Activated naive CD4-positive, alpha-beta T cell treated with anti-CD3 and anti-CD28 coated beads, Interleukin-2, amount 50 U/mL, for 24 hours (primary cell): ENCODE results near the gene NKPD1.

Source experiments
- H3K27ac Mint-ChIP-seq: one replicate; pipeline ENCODE4 v1.8.0; 2021; ENCODE audit warnings: mild to moderate bottlenecking, mixed read lengths
- H3K27me3 Mint-ChIP-seq: one replicate; pipeline ENCODE4 v1.8.0; 2021; ENCODE audit warnings: mixed read lengths
- H3K36me3 Mint-ChIP-seq: one replicate; pipeline ENCODE4 v1.8.0; 2021; ENCODE audit warnings: mixed read lengths
- H3K4me1 Mint-ChIP-seq: one replicate; pipeline ENCODE4 v1.8.0; 2021; ENCODE audit warnings: mixed read lengths
- H3K4me3 Mint-ChIP-seq: one replicate; pipeline ENCODE4 v1.8.0; 2021; ENCODE audit warnings: mild to moderate bottlenecking, mixed read lengths
- H3K9me3 Mint-ChIP-seq: one replicate; pipeline ENCODE4 v1.8.0; 2021; ENCODE audit warnings: mixed read lengths

Gene NKPD1

GRCh38 chr19:45160870-45161737, at the start of gene NKPD1:
NKPD1 (minus strand) TSS chr19:45160982; CDS start chr19:45160150, 832 bp downstream.
- H3K4me3 Mint-ChIP-seq, result no peak within 1 kb of the TSS
- H3K4me1 Mint-ChIP-seq, result peaks cover 25% of the 10 kb centered on the region
- no peaks in the 10 kb centered on the region for H3K36me3 Mint-ChIP-seq
- H3K9me3 Mint-ChIP-seq, result no peaks in the 10 kb centered on the region
- H3K27ac Mint-ChIP-seq, result no peak within 1 kb of the TSS
- H3K27me3 Mint-ChIP-seq, result peaks cover 4% of the 10 kb centered on the region

GRCh38 chr19:45206328-45206727, 45.5 kb upstream of the NKPD1 start:
- H3K4me1 Mint-ChIP-seq, result no peaks in the 10 kb centered on the region
- no peaks in the 10 kb centered on the region for H3K27me3 Mint-ChIP-seq
- H3K36me3 Mint-ChIP-seq, result peaks cover 2% of the 10 kb centered on the region
- no peak overlapping the region for H3K27ac Mint-ChIP-seq
- H3K4me3 Mint-ChIP-seq, result no peak overlapping the region
- no peaks in the 10 kb centered on the region for H3K9me3 Mint-ChIP-seq

GRCh38 chr19:45205810-45206209, 45.0 kb upstream of the NKPD1 start:
- H3K4me3 Mint-ChIP-seq, result no peak overlapping the region

GRCh38 chr19:45202637-45203036, 41.9 kb upstream of the NKPD1 start:
- Mint-ChIP-seq H3K27ac (peak overlapping the region; percentile 32), H3K27me3 (no peaks in the 10 kb centered on the region), H3K4me3 (no peak overlapping the region), H3K36me3 (peaks cover 2% of the 10 kb centered on the region), H3K9me3 (no peaks in the 10 kb centered on the region), H3K4me1 (no peaks in the 10 kb centered on the region)

More at GRCh38 chr19:45205810-45206209, 45.0 kb upstream of the NKPD1 start:
- no peaks in the 10 kb centered on the region for H3K27me3 Mint-ChIP-seq
- H3K9me3 Mint-ChIP-seq, result no peaks in the 10 kb centered on the region
- H3K4me1 Mint-ChIP-seq, result no peaks in the 10 kb centered on the region
- peaks cover 2% of the 10 kb centered on the region for H3K36me3 Mint-ChIP-seq
- no peak overlapping the region for H3K27ac Mint-ChIP-seq

GRCh38 chr19:45200568-45200967, 39.8 kb upstream of the NKPD1 start:
- no peak overlapping the region for H3K27ac Mint-ChIP-seq
- H3K4me3 Mint-ChIP-seq, result no peak overlapping the region
- H3K4me1 Mint-ChIP-seq, result no peaks in the 10 kb centered on the region
- no peaks in the 10 kb centered on the region for H3K9me3 Mint-ChIP-seq
- no peaks in the 10 kb centered on the region for H3K27me3 Mint-ChIP-seq
- H3K36me3 Mint-ChIP-seq, result peaks cover 4% of the 10 kb centered on the region

GRCh38 chr19:45195764-45196163, 35.0 kb upstream of the NKPD1 start:
- Mint-ChIP-seq H3K27ac (no peak overlapping the region), H3K36me3 (peaks cover 1% of the 10 kb centered on the region), H3K4me3 (no peak overlapping the region), H3K9me3 (no peaks in the 10 kb centered on the region), H3K4me1 (no peaks in the 10 kb centered on the region), H3K27me3 (no peaks in the 10 kb centered on the region)

- Mint-ChIP-seq H3K4me3 (no peak overlapping the region), H3K9me3 (no peaks in the 10 kb centered on the region), H3K27ac (no peak overlapping the region), H3K36me3 (peaks cover 6% of the 10 kb centered on the region), H3K27me3 (no peaks in the 10 kb centered on the region), H3K4me1 (peaks cover 8% of the 10 kb centered on the region)
Measured at GRCh38 chr19:45191375-45191774, 30.6 kb upstream of the NKPD1 start.

GRCh38 chr19:45189971-45190370, 29.2 kb upstream of the NKPD1 start:
- H3K27me3 Mint-ChIP-seq, result no peaks in the 10 kb centered on the region
- H3K36me3 Mint-ChIP-seq, result peaks cover 4% of the 10 kb centered on the region

GRCh38 chr19:45187421-45188100, 26.8 kb upstream of the NKPD1 start:
- Mint-ChIP-seq H3K4me3 (no peak overlapping the region), H3K4me1 (peaks cover 16% of the 10 kb centered on the region), H3K9me3 (no peaks in the 10 kb centered on the region), H3K36me3 (peaks cover 6% of the 10 kb centered on the region), H3K27ac (no peak overlapping the region), H3K27me3 (no peaks in the 10 kb centered on the region)

More at GRCh38 chr19:45189971-45190370, 29.2 kb upstream of the NKPD1 start:
- peaks cover 8% of the 10 kb centered on the region for H3K4me1 Mint-ChIP-seq
- no peak overlapping the region for H3K27ac Mint-ChIP-seq
- H3K4me3 Mint-ChIP-seq, result no peak overlapping the region
- H3K9me3 Mint-ChIP-seq, result no peaks in the 10 kb centered on the region

GRCh38 chr19:45186509-45187334, 25.9 kb upstream of the NKPD1 start:
- Mint-ChIP-seq H3K4me3 (no peak overlapping the region), H3K36me3 (peaks cover 6% of the 10 kb centered on the region), H3K27ac (no peak overlapping the region), H3K27me3 (no peaks in the 10 kb centered on the region), H3K9me3 (no peaks in the 10 kb centered on the region), H3K4me1 (peaks cover 19% of the 10 kb centered on the region)

GRCh38 chr19:45184115-45184514, 23.3 kb upstream of the NKPD1 start:
- Mint-ChIP-seq H3K4me3 (no peak overlapping the region), H3K27me3 (no peaks in the 10 kb centered on the region), H3K4me1 (peaks cover 34% of the 10 kb centered on the region), H3K27ac (no peak overlapping the region), H3K36me3 (peaks cover 5% of the 10 kb centered on the region), H3K9me3 (no peaks in the 10 kb centered on the region)

- H3K27ac Mint-ChIP-seq, result no peak overlapping the region
- no peaks in the 10 kb centered on the region for H3K9me3 Mint-ChIP-seq
- H3K4me1 Mint-ChIP-seq, result peaks cover 34% of the 10 kb centered on the region
- peaks cover 5% of the 10 kb centered on the region for H3K36me3 Mint-ChIP-seq
- H3K27me3 Mint-ChIP-seq, result no peaks in the 10 kb centered on the region
- no peak overlapping the region for H3K4me3 Mint-ChIP-seq
Measured at GRCh38 chr19:45182758-45183157, 22.0 kb upstream of the NKPD1 start.

GRCh38 chr19:45180936-45181335, 20.2 kb upstream of the NKPD1 start:
- no peaks in the 10 kb centered on the region for H3K27me3 Mint-ChIP-seq
- peaks cover 30% of the 10 kb centered on the region for H3K4me1 Mint-ChIP-seq
- peak overlapping the region; percentile 60 for H3K4me3 Mint-ChIP-seq
- no peaks in the 10 kb centered on the region for H3K9me3 Mint-ChIP-seq
- peak overlapping the region; percentile 56 for H3K27ac Mint-ChIP-seq
- peaks cover 5% of the 10 kb centered on the region for H3K36me3 Mint-ChIP-seq

GRCh38 chr19:45179892-45180370, 19.1 kb upstream of the NKPD1 start:
- Mint-ChIP-seq H3K36me3 (peaks cover 7% of the 10 kb centered on the region), H3K27me3 (no peaks in the 10 kb centered on the region), H3K9me3 (no peaks in the 10 kb centered on the region), H3K4me1 (peaks cover 36% of the 10 kb centered on the region), H3K4me3 (peak overlapping the region; percentile 60), H3K27ac (no peak overlapping the region)
